ENCODE results near the gene GTF2H1.

- TF ChIP-seq POLR2A (IDR thresholded peaks at IDR 0.05) (no peak), CTCF (IDR thresholded peaks at IDR 0.05) (no peak)
These were observed 47.0 kb downstream of the GTF2H1 start for GRCh38 chr11:18369398-18369797.

Data from transverse colon (tissue), 3 donors.